DMS53 treated with DMSO at 0.1 percent for 48 hours (cell line): ENCODE measurements around the gene MRPL10.

Experiments
- DNase-seq: peaks from one replicate; lab custom pipeline; 2025; ENCODE audit not compliant: unreplicated experiment; lab: John Stamatoyannopoulos, UW

Gene MRPL10

DNA sequence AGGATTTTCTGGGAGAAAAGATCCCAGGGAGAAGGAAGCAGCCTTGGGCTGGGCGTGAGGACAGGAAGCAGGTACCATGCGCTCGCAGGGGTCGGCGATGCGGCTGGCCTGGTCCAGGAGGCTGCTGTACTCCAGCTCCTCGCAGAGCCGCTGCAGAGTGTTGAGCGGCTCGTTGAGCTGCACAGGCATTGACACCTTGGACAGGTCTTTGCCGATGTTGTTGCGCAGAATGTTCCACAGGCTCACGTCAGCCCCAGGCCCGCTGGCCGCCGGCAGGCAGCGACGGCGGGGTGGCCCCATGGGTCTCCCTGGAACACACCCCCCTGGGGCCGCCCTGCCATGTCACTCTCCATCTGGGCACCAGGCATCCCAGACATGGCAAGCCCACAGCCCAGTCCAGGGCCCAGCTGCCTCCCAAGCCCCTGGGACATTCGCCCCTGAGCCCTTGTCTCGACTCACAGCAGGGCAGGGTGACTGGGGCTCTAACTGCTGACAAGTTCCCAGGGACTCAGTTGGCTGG, 17.8 kb downstream of the MRPL10 start:
- DNase-seq = no peak

DNA sequence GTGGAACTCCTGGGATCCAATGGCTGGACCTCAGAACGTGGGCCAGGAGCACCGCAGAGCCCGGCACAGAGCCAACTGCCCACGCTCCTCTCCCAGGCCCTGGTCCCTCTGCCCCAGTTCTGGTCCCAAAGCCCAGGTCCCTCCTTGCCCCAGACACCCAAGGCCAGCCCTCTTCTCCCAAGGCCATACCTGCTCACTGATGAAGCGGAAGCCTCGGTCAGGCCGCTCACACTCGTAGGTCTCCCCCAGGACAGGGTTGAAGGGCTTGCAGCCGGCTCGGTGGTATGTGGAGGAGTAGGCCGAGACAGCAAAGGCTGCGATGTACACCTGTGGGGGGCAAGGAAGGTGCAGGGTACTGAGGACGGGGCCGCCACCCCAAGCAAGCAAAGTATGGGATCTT, 18.3 kb downstream of the MRPL10 start:
- no peak for DNase-seq

DNA sequence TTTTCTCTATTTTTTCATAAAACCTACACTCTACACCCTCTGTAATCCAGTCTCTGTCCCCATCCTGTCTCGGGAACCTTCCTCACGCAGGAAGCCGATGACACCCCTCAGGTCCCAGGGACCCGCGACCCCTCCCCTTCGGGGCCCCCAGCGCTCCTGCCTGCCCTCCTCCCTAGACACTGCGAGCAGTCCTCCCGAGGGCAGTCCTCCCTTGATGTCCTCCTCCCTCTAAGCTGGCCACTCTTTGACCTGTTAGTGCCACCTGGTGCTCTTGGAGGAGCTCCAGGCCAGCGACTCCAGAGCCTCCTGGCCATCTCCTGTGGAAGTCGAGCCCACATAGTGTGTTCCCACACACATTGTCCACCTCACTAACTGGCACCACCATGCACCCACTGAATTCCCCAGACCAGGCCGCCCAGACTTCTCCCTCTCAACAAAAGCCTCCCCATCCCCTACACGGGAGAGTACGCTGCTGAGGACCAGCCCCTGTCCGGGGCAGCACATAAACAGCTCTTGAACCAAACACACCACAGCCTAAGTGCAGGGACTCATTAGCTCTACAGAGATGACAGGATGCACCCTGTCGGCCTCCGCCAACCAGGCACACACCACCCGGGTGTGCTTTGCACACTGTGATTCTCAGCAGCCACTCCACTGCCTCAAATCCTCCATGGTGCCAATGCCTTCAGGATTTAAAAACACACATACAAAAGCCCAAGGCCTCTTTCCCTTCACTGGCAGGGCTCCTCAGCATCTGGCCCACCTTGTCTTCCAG, 19.0 kb downstream of the MRPL10 start:
- no peak for DNase-seq

DNA sequence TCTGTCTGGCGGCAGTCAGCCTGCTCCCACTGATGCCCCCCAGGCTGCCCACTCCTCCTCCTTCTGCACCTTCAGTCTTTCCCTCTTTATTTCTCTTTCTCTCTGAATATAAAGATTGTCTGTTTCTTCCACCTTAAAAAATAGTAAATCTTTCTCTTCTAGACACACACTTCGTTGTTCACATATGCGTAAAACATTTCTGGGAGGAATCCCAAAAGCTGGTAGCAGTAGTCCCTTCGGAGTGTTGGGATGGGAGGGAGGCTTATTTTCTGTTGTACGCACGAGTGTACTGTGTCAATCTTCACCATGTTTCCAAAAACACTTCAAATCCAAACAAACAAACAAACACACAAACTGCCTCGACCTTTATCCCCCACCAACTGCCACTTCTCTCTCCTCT, 19.6 kb downstream of the MRPL10 start:
- DNase-seq = no peak

DNA sequence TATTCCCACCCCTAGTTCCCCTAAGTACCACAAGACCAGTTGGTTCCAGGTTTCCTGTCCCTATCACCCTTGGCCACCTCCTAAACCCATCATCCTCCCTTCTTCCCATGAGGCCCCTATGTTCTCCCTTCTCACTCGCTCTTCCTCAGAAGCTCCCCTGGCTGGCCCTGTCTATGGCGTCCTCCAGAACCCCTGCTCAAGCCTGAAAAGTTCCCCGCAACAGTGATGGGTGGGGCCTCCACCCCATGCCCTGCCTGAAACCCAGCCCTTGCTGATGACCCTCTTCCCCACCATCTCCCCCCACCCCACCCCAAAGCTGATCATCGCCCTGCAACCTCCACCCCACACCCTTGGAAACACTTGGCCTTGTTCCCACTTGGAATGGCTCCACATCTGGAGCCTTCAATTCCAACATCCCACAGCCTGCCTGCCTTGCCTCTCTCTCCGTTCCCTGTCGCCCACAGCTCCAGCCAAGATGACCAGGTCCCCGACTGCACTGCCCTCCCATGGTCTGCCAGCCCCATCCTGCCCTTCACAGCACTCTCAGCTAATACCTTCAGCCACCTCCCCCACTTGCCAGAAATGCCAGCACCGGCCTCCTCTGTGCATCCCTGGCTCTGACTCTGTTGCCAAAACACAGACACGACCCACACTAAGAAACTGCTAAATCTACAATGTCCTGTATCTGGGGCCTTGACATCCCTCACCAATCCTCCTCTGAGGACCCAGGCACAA, 20.3 kb downstream of the MRPL10 start:
- DNase-seq = no peak

DNA sequence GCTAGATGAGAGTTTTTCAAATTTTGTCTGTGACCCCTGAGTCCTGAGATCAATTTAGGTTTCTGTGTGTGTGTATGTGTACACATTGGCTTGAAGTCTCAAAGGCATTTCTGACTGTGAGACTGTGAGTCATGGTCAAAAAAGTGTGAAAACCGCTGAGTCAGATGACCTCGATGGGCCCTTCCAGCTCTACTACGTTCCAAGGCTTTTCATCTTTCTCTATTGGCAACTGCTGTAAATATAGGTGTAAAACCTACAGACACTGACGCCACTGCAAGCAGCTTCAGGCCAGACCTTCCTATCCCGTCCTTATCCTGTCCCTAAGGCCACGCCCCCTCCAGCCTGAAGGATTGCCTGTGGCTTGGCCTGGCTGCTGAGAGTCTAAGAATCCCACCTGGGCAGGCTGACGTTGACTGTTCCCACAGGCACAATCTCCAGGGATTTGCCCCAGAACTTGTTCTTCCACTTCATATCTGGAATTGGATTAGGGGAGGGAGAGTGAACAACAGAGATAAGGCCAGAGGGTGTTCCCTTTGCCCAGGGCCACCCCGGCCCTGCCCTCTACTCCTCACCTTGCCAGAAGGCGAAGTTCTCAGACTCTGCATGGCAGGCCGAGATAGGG, 21.0 kb downstream of the MRPL10 start:
- DNase-seq = peak; percentile 62

DNA sequence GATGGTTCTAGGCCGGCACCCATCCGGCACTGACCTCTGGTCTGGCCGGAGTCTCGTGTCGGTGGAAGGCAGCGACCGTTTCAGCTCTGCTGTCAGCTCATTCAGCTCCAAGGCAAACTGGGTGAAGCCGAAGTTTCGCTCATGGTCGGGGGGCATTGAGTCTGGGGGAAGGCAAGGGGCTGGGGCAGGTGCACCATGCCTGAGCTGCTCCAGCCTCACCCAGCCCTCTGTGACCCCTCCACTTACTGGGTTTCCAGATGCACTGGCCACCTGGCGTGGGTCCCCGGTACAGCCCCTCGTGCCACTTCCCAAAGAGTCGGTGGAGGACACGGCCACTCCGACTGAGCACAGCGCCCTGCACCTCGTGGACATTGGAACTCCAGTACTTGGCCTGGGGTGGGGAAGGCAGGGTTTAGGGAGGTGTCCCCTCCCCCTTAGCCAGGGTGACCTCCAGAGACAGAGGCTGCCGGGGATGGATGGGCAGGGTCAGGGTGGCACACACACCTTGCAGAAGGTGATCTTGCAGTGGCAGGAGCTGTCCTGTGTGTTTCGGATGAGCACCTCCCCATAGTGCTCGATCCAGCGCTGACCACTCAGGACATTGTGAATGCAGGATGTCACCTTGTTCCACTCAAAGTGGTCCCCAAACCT, 22.4 kb downstream of the MRPL10 start:
- DNase-seq = no peak

DNA sequence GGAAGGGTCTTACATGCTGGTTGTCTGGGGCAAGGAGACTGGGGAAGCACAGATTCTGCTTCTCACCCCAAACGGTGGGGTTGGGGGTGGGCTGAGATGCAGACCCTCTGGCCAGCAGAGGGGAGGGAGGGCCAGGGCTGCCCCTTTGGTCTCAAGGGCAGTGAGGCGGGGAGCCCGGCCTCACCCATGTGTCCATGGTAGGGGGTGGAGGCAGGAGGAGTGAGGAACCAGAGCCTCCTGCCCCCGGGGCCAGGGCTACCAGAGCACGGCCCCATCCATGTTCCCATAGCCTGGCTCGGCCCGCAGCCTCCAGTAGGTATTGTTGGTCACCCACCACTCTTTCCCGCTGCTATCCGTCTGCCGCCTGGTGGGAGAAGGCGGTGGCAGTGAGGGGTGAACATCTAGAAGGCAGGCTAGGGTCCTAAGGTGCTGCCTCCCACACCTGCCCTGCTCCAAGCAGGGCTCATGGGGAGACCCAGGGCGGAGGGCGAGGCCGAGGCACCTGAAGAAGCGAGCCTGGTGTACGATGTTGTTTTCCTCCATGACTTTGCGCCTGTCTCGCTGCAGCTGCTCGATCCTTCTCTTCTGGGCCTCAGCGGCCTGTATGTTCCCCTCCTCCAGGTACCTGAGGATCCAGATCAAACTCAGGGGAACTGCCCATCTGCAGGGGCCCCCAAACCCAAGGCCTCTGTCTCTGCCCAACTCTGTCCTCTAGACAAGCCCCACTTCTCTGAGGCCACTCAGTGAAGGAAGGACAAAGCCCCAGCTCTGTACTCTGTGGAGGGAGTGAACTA, 23.1 kb downstream of the MRPL10 start:
- DNase-seq = no peak

DNA sequence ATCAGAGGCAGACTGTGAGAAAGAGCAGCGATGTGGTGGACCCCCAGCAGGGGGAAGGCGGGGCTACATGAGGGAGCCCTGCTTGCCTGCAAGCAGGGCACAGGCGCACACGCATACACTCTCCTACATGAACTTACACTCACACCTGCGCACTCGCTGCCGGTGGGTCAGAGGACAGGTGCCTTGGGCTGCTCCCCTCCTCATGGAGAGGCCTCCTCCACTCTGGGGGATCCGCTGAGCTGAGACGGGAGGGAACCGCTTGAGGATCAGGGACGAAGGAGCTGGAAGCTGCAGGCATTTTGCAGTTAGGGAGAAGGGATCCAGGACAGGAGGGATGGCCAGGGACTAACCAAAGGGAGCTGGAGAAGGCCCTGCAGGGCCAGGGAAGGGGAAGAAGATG, 23.9 kb downstream of the MRPL10 start:
- DNase-seq = no peak

DNA sequence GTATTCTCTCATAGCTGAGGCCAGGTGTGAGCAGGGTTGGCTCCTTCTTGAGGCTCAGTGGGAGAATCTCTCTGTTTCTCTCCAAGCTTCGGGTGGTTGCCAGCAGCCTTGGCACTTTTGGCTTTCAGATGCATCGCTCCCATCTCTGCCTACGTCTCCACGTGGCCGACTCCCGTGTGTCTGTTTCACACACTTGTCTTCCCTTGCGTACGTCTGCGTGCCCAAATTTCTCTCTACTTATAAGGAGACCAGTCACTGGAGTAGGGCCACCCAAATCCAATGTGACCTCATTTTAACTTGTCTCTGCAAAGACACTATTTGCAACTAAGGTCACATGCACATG, 24.5 kb downstream of the MRPL10 start:
- no peak for DNase-seq

DNA sequence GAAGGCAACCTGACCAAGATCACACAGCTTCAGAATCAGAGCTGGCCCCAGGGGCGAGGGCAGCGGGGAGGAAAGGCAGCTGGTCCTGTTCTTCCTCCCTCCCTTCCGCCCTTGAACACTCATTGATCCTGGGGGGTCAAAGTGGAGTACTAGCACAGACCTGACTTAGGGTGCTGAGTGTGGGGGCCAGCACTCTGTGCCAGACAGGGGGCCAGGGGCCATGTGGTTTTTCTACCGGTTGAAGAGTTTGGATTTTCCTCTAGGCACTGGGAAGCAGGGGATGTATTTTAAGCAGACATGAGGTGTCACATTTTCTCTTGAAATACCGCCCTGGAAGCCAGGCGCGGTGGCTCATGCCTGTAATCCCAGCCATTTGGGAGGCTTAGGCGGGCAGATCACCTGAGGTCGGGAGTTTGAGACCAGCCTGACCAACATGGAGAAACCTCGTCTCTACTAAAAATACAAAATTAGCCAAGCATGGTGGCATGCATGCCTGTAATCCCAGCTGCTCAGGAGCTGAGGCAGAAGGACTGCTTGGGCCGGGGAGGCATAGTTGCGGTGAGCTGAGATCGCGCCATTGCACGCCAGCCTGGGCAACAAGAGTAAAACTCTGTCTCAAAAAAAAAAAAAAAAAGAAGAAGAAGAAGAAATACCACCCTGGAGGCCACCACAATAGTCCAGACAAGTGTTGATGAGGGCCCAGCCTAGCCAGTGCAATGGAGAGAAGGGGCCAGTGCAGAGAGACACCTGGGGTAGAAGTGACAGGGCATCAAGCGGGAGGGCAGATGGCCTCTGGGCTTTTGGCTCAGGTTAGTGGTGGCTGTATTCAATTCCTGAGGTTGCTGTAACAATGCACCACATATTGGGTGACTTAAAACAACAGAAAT, 25.1 kb downstream of the MRPL10 start:
- DNase-seq = no peak

DNA sequence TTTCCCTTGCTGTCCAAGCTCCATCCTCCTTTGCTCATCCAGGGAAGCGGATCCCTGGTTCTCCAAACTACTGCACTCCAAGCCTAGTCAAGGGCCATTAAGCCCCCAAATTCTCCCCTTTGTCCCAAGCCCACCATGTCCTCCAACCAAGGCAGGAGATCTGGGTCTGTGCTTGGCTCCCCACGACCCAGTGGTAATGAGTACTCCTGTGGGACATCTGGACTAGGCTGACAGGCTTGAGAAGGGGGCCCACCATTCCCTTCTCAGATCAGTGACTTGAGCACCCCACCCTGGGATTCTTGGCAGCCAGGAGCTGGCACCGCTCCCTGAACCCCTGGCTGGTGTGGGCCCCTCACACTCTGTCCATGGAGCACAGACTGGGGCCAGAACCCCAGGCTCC, 26.9 kb downstream of the MRPL10 start:
- no peak for DNase-seq

DNA sequence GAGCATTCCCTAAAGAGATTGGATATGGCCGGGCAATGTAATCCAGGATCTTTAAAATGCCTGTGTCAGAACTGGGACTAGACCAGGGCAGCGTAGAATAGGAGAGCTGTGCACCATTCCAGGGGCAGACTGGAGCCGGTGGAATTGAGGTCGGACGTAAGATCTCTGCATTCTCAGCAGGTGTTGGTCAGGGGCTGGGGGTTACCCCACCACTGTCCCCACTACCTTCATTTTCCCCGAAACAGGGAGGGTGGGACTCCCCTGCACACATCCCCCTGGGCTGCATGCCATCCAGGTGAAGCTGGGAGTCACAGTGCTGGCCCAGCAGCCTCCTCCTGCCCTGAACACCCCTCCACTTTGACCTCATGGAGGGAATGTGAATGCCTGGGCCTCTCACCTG, 27.6 kb downstream of the MRPL10 start:
- DNase-seq = no peak

DNA sequence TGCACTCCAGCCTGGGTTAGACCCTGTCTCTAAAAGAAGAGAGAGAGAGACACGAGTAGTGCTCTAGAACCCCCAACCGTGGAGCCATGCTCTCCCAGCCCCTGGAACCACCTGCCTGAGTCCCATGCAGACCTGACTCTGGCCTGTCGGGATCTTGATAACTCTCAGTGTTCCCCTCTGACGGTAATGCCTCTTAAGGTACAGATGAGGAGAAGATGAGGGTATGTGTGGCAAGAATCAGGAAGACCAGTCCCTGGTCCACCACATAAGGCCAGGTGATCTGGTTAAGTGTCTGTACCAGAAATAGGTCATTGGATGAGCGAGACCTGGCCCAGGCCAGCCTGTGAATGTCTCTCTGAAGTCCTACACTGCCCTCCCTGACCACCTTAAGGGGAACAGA, 28.1 kb downstream of the MRPL10 start:
- no peak for DNase-seq

DNA sequence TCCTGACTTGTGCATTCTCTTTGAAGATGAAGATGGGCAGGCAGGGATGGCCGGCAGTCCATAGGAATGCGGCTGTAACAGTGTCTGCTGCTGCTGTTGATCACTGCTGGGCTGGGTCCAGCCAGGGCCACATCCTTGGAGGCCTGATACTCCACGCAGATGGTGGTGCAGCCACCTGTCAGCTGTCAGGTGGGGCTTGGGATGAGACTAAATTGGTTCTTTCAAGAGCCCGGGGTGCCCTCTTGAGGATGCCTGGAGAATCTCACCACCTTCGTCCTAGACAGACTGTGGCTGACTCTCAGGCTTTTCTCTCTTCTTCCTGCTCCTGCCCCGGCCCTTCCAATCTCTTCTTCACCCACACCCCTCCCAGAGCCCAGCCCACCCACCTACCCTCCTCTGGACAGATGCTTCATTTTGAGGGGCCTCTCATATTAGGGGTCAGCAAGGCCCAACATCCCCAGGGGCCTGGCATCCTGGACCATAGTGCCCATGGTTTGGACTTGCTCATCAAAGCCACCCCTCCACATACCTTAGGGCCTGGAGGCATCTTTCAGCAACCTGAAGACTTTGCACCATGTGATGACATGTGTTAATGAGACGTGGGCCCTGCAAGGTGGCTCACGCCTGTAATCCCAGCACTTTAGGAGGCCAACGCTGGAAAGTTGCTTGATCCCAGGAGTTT, 28.9 kb downstream of the MRPL10 start:
- peak; percentile 91 for DNase-seq

DNA sequence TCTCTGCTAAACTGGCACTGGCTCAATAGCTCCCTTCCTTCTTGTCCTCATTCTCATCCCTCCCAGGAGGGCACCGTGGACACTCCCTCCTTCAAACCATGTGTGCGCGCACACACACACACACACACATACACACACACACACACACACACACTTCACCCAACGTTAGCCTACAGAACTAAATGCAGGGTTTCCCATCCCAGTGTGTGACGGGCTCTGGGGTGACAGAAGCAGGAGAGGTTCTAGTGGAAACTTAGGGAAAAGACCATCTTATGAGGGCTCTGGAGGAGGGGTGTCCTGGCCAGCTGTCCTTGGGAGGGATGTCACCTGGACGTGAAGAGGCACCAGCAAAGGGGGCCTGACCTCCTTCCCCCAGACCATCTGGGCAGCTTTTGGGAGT, 29.4 kb downstream of the MRPL10 start:
- no peak for DNase-seq

DNA sequence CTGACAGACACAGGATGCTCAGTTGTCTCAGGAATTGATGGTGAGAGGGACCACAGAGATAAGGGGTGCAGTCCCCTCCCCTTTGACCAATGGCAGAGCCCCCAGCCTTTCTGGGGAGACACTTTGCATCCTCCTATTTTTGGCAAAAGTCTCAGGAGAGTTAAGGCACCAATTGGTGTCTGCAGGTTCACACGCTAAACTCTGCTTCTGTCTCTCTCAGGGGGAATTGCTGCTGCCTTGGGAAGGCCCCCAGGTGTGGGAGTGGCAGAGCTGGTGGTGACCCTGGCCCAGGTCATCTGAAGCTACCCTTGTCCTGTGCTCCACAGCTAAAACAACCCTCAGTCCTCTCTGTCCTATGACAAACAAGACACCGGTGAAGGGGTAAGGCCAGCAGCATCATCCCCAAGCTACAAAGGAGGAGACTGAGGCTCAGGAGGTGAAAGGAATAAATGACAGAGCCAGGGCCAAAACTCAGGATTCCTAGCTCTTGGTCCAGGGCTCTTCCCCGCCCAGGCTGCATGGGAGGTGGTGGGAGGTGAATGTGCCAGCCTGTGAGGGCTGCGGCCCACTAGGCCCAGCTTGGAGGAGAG, 30.1 kb downstream of the MRPL10 start:
- no peak for DNase-seq

DNA sequence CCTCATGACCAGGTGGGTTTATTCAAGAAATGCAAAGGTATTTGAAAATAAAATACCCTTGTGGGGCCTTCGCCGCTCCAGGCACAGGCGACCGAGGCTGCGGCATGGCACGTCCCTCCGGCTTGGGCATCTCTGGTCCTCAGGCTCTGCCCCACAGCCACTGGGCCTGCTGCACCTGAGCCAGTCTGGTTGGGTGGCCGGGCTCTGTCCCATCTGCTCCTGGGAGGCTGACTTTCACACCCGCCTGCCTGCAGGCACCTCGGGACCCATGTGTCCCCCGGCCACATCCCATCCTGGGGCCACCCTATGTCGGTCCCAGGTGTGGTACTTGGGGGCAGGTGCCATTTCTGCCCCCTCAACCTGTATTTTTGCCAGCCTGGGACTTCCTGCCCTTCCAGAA, 30.7 kb downstream of the MRPL10 start:
- no peak for DNase-seq

DNA sequence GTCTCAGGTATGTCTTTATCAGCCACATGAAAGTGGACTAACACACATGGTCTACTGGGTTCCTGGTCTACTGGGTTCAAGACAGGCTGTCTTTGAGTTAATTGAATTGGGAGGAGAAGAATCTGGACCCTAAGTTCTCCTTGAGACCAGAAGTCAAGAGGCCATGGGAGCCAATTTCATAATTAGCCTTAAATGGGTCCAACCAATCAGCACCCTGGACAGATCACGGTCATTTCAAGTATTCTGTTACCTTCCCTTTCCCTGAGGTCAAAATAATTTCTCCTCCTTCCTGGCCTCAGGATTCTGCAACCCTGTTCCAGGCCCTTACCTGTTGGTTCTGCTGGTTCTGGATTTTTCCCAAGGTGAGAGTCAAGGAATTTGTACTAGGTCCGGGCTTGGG, 33.5 kb downstream of the MRPL10 start:
- DNase-seq = no peak
